Ramos (cell line): Measurements from ENCODE around the gene USP32.

Experiments
- in situ Hi-C: fragments of 300-500 bp; cut with MboI; formaldehyde crosslinking; loops from one replicate; pipeline ENCODE4 v1.14.3; 2022; ENCODE audit warnings: low sequenced_read_pairs; ENCODE audit not compliant: unreplicated experiment

The USP32 gene

GRCh38 chr17:60161598-60162330 is 230.2 kb downstream of the USP32 start:
- in situ Hi-C loops: no loop called here

DNA sequence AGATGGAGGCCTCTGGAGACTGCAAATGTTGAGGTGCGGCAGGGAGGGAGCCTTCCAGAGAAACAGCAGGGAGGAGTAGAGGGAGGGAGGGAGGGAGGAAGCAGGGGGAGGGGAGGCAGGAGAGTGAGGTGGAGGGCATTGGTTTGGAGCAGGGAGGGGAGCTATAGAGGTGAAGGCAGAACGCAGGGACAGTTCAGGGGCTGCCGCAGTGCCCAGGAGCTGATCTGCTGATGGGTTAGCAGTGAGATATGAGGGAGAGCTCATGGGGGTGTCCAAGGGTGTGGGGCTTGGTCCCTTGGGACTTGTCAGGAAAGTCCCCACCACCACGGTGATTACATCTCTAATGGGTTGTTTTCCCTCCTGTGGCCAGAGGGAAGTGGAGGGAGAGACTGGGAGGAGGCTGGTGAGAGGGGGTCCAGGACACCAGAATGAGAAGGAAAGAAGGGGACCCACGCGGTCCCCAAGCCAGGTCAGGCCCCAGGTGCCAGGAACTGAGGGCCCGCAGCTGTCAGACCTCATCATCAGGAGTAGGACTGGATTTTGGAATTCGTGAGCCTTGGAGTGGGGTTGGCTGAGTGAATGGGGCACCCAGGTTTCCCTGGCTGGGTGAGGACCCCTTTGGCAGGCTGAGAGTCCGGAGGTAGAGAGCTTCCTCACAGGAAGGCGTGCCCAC is 231.0 kb downstream of the USP32 start:
- in situ Hi-C loops: no loop called here

DNA sequence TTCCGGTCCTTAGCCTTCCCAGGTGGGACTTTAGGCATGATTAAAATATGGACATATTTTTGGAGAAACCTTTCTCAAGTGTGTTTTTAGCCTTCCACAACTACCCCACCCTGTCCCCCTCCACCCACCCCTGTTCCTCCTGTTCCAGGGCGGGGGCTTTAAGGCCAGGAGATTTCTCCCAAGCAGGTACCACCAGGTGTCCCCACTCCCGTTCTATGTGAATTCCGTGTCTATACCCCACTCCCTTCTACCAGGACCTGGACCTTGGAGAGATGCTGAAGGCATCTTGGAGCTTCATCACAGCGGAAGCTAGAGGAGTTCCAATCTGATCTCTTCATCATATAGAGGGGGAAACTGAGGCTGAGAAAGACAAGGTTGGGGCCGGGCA is 232.5 kb downstream of the USP32 start:
- in situ Hi-C loops: no loop called here

DNA sequence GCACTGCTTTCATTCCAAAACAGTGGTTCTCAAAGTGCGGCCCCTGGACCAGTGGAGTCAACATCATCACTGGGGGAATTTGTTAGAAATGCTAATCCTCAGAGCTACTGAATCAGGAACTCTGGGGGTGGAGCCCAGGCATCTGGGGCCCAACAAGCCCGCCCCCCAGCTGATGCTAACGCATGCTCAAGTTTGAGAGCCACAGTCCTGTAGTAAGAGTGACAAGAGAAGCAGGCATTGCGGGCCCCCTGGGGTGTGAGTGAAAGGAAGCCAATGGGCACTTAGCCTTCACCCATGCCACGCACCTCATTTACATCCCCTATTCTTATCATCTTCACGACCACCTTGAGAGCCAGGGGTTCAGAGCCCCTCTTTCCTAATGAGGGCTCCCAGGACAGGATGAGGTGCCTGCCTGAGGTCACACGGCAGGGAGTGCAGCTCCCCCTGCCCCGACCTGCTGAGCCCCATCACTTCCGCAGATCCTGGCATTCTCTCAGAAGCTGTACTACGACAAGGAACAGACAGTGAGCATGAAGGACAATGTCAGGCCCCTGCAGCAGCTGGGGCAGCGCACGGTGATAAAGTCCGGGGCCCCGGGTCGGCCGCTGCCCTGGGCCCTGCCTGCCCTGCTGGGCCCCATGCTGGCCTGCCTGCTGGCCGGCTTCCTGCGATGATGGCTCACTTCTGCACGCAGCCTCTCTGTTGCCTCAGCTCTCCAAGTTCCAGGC is 233.0 kb downstream of the USP32 start:
- in situ Hi-C loops: no loop called here

DNA sequence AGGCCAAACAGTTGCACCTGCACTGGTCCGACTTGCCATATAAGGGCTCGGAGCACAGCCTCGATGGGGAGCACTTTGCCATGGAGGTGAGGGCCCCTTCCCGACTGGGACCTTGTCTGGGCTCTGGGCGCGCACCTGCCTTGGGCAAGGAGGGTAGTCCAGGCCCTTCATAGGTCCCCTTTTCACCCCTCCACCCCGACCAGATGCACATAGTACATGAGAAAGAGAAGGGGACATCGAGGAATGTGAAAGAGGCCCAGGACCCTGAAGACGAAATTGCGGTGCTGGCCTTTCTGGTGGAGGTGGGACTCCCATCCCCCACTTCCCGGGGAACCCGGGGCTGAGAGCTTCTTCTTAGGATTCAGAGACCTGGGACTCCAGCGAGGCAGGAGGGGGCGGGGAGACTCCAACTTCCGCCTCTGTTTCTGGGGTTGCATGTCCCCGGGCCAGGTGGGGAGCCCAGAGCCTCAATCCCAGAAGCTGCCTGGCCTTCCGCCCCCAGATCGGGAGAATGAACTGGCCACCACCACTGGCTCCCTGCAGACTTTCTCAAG is 234.4 kb downstream of the USP32 start:
- in situ Hi-C loops: no loop called here

- in situ Hi-C loops: no loop called here
Observed at GRCh38 chr17:60156746-60157145, 235.2 kb downstream of the USP32 start.

GRCh38 chr17:60155815-60156214 is 236.1 kb downstream of the USP32 start:
- in situ Hi-C loops: no loop called here

- in situ Hi-C loops: no loop called here
Observed at GRCh38 chr17:60155427-60155814, 236.5 kb downstream of the USP32 start.

- in situ Hi-C loops: no loop called here
Observed at GRCh38 chr17:60154616-60155426, 237.1 kb downstream of the USP32 start.

DNA sequence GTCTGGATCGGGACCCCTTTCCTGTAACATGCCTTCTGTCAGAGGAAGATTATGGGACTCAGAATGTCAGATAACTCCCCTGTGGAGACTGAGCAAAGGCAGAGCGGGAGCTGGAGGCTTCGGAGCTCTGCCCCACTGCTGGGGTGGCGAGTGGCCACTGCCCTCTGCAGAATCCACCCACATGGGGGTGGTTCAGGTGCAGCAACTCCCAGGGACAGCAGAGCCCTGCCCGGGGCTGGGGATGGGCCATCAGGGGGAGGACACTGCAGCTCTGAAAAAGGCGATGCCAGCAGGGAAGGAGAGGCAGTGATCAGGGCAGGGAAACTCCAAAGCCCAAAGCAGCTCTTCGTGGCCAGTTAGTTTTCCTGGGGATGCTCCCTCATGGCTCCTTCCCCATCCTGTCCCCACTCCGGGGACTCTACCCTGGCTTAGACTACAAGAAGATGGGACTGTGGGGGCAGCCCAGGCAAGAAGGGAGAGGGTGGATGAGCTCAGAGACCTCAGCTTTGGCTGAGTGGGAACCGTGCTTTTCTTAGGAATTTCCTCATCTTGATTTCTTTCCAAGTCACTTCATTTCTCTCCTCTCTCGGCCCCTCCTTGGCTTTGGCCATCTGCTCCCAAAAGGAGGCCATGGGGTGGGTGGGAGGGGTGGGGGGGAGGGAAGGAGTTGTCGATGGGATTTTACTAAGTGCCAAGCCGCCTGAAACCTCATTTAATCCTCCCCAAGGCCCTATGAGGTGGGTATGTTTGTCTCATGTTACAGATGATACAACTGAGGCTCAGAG is 238.1 kb downstream of the USP32 start:
- in situ Hi-C loops: no loop called here

GRCh38 chr17:60151355-60151754 is 240.6 kb downstream of the USP32 start:
- in situ Hi-C loops: no loop called here

DNA sequence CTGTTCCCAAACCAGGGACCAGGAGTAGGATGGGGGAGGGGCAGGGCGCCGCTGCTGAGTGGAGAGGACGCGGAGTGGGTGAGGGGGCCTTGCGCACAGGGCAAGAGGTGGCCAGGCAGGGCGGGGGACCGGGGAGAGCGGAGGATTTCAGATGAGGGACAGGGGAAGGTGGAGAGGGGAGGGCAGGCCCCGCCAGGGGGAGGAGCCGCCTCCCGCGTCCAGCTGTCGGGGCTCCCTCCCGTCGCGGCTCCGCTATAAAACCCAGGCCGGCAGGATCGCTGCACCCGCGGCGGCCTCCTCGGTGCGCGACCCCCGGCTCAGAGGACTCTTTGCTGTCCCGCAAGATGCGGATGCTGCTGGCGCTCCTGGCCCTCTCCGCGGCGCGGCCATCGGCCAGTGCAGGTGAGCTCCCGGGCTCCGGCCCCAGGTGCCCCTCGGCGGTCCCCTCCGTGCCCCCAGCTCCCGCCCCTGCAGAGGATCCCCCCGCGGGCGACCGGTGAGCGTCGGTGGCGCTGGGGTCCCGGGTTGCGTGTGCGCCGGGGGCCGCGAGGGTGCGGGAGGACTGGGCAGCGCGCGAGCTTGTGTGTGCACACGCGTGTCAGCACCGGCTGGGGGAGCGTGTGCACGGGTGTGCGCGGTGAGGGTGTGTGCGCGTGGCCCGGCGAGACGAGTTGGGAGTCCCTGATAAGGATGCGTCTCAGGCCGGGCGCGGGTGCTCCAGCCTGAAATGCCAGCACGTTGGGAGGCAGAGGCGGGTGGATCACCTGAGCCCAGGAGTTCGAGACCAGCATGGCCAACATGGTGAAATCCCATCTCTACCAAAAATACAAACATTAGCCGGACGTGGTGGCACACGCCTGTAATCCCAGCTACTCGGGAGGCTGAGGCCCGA is 242.0 kb downstream of the USP32 start, which contains the start of gene CA4:
Gene CA4 (plus strand): TSS at position 283 of the 892 bp plus-strand sequence. CDS start 62 bp downstream, at position 345.
- in situ Hi-C loops: no loop called here

- in situ Hi-C loops: no loop called here
Observed at GRCh38 chr17:60148373-60148772, 243.6 kb downstream of the USP32 start.

DNA sequence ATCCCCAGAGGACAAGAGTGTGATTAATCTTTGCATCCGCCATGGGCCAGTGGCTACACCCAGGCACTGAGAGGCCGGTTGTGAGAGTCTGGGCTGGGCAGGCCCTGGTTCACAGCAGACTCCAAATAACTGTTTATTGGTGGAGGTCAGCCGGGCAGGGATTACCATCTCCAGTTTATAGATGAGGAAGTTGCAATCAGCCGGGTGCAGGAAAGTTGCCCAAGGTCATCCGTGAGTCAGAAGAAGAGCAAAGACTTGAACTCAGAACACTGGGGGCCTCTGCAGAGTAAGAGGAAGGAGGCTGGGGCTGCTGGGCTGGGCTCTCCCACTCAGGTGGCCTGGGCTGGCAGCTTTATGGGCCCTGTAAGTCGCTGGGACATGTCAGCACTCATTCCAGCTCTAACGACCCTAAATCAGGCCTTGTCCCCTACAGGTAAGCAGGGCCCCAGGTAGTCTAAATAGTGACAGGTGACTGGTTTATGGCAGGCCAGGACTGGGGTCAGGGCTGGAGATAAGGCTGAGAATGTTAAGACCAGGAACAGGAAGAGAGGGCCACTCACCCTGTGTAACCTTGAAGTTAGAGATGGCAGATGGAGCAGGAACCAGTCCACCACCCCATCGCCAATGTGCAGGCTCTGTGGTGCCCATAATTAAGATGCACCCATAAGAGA is 244.2 kb downstream of the USP32 start:
- in situ Hi-C loops: no loop called here

GRCh38 chr17:60146206-60146605 is 245.7 kb downstream of the USP32 start:
- in situ Hi-C loops: no loop called here

- in situ Hi-C loops: no loop called here
Observed at GRCh38 chr17:60145006-60145935, 246.7 kb downstream of the USP32 start.
